BJ (cell line): ENCODE data around the gene NSFL1C. TPM values are rescaled to one million over a fixed set of nuclear protein-coding genes. Genes with fewer than 3 reads are reported as not detected.

Experiments
- CTCF ChIA-PET: fragments of 350-600 bp; formaldehyde crosslinking; extraction: SDS; loops from one replicate; lab custom pipeline; 2021; ENCODE audit warnings: antibody characterized with exemption, inconsistent platforms; lab: Yijun Ruan, JAX
- POLR2A ChIA-PET: fragments of 300-600 bp; sonication (Branson Sonifier 250); formaldehyde crosslinking; extraction: SDS; loops from one replicate; lab custom pipeline; 2021; ENCODE audit warnings: antibody characterized with exemption; lab: Charles Lee
- DNase-seq: peaks from one replicate; pipeline ENCODE4 v3.0.0-alpha.2; 2011; ENCODE audit warnings: low read depth
- H3K27me3 ChIP-seq: 2 replicates; pipeline ENCODE4 v1.6.0; 2011; ENCODE audit warnings: low read length; ENCODE audit not compliant: control insufficient read depth, insufficient read depth
- H3K36me3 ChIP-seq: 2 replicates; pipeline ENCODE4 v1.5.1; 2011; ENCODE audit warnings: low read length; ENCODE audit not compliant: control insufficient read depth, insufficient read depth
- H3K4me3 ChIP-seq: 2 replicates; pipeline ENCODE4 v1.5.1; 2011; ENCODE audit warnings: low read depth, mild to moderate bottlenecking, control low read depth, low read length
- polyA plus RNA-seq: library from polyadenylated mRNA; depleted of rRNA; stranded (reverse); fragments of >200 nt; gene quantifications from 2 replicates; pipeline ENCODE4 v1.2.3, GENCODE V29; 2011
- TF ChIP-seq, protein P1 (sequence below): IDR thresholded peaks from 2 replicates; pipeline ENCODE4 v1.5.1; 2011; ENCODE audit warnings: low read depth, mild to moderate bottlenecking, control low read depth, inconsistent platforms, low read length, moderate library complexity; ENCODE audit not compliant: insufficient read depth

Gene NSFL1C
- polyA plus RNA-seq, 1 experiment = 27.7 TPM

DNA sequence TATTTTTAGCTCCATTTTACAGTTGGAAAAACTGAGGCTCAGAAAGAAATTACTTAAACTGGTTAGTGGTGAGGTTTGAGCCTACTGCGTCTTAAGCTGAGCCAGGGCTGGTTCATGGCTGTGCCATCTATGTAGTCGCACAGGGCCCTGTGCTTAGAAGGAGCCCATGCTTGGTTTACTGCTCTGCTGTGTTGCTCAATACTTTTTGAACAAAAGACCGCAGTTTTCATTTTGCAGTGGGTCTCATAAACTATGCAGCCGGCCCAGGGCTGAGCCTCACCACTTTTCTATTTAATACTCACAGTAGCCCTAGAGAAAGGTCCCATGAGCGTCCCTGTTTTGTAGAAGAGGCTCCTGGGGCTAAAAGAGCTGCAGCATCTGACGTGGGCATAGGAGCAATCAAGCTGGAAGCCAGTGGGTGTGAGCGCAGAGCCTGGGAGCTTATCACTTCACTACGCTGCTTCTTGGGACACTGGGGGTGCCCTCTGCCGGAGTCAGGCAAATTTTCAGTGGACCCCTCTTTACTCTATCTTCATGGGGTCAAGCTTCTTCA lies 24.1 kb upstream of the NSFL1C start:
- H3K27me3 ChIP-seq = peaks cover 14% of the 10 kb centered on the region
- CTCF ChIA-PET = interaction anchor here (2.1 kb wide), 1 partner anchor 13 kb away, joined by 9 read pairs; no protein-coding TSS in a partner anchor
- POLR2A ChIA-PET = no interaction called here
- TF ChIP-seq, protein P1, sequence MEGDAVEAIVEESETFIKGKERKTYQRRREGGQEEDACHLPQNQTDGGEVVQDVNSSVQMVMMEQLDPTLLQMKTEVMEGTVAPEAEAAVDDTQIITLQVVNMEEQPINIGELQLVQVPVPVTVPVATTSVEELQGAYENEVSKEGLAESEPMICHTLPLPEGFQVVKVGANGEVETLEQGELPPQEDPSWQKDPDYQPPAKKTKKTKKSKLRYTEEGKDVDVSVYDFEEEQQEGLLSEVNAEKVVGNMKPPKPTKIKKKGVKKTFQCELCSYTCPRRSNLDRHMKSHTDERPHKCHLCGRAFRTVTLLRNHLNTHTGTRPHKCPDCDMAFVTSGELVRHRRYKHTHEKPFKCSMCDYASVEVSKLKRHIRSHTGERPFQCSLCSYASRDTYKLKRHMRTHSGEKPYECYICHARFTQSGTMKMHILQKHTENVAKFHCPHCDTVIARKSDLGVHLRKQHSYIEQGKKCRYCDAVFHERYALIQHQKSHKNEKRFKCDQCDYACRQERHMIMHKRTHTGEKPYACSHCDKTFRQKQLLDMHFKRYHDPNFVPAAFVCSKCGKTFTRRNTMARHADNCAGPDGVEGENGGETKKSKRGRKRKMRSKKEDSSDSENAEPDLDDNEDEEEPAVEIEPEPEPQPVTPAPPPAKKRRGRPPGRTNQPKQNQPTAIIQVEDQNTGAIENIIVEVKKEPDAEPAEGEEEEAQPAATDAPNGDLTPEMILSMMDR = no peak
- DNase-seq = no peak
- H3K4me3 ChIP-seq = no peak overlapping the region
- H3K36me3 ChIP-seq = no peaks in the 10 kb centered on the region

DNA sequence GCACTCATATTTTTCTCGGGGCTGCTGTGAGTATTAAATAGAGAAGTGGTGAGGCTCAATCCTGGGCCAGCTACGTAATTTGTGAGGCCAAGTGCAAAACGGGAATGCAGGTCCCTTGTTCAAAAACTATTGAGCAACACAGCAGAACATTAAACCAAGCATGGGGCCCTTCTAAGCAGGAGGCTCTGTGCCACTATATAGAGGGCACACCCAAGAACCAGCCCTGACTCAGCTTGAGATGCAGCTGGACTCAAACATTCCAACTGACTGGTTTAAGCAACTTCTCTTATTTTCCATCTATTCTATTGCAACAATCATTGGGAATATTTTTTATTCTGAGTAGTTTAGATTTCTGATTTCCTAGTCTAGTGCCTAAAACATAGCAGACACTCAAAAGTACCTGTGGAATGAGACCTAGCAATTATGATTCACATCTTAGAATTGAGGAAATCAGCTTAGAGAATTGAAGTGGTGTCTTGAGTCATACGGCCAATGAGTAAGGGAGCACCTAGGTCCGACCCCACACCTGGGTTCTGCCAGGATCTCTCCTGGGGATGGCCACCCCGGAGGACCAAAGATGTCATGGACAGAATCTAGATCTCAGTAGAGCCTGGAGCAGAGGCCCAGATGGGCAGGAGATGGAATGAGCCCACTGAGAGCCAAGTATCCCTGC lies 23.3 kb upstream of the NSFL1C start:
- POLR2A ChIA-PET = no interaction called here
- peaks cover 14% of the 10 kb centered on the region for H3K27me3 ChIP-seq
- CTCF ChIA-PET = interaction anchor here (2.1 kb wide), 1 partner anchor 14 kb away, joined by 9 read pairs; no protein-coding TSS in a partner anchor
- no peak overlapping the region for H3K4me3 ChIP-seq
- DNase-seq = no peak
- no peaks in the 10 kb centered on the region for H3K36me3 ChIP-seq
- TF ChIP-seq, protein P1 = no peak

DNA sequence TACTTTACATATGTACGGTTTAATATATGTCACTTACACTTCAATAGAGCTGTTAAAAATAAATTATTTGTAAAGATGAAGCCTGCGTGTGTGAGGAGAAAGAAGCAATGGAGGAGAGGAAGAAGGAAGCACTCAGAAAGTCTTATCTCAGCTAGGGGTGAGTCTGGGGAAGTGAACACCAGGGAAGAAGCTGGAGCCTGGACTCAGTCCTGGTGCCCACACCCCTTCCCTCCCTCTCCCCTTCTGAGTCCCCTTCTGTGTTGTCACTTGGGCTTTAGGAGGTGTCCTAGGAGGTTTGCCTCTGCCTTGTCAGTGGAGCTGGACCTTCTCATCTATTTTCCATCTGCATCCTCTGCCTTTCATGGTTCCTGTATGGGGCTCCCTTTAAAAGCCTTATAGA lies 22.7 kb upstream of the NSFL1C start:
- Histone ChIP-seq H3K36me3 (no peaks in the 10 kb centered on the region), H3K4me3 (no peak overlapping the region), H3K27me3 (peaks cover 11% of the 10 kb centered on the region)
- no peak for DNase-seq
- ChIA-PET CTCF (interaction anchor here (2.1 kb wide), 1 partner anchor 15 kb away, joined by 9 read pairs; no protein-coding TSS in a partner anchor), POLR2A (no interaction called here)
- TF ChIP-seq, protein P1 = no peak

DNA sequence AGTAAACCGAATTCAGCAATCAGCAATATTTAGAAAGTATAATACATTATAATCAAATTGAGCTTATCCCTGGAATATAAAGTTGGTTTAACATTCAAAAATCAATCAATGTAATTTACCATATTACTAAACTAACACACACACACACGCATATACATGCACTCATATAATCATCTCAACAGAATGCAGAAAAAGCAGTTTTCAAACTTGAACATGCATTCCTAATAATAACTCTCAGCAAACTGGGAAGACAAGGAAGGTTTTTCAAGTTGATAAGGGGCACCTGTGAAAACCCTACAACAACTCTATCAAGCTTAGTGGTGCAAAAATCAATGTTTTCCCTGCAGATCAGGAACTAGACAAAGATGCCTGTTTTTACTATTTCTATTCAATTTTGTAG lies 19.9 kb upstream of the NSFL1C start:
- H3K4me3 ChIP-seq = no peak overlapping the region
- H3K27me3 ChIP-seq = peaks cover 4% of the 10 kb centered on the region
- ChIA-PET CTCF (no interaction called here), POLR2A (no interaction called here)
- TF ChIP-seq, protein P1 = no peak
- no peak for DNase-seq
- no peaks in the 10 kb centered on the region for H3K36me3 ChIP-seq

DNA sequence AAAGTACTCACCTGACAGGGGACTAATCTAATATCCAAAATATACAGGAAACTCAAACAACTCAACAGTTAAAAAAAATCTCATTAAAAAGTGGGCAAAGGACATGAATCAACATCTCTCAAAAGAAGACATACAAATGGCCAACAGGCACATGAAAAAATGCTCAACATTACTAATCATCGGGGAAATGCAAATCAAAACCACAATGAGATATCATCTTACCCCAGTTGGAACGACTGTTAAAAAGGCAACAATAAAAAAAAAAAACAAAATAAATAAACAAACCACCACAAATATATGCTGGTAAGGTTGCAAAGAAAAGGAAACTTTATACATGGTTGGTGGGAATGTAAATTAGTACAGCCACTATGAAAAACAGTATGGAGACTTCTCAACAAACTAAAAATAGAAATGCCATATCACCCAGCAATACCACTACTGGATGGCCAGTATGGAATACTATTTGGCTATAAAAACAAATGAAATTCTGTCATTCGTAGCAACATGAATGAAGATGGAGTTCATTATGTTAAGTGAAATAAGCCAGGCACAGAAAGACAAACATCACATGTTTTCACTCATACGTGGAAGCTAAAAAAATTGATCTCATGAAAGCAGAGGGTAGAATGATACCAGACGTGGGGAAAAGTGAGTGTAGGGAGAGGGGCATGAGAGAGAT lies 17.9 kb upstream of the NSFL1C start:
- Histone ChIP-seq H3K36me3 (no peaks in the 10 kb centered on the region), H3K27me3 (peaks cover 4% of the 10 kb centered on the region; the same call in 1 of the 2 replicates), H3K4me3 (no peak overlapping the region)
- ChIA-PET CTCF (interaction anchor here (0.9 kb wide), 2 partner anchors 11 to 19 kb away, joined by 3 read pairs; no protein-coding TSS in a partner anchor), POLR2A (no interaction called here)
- TF ChIP-seq, protein P1 = no peak
- DNase-seq = no peak
